GM06990 (cell line): ENCODE results near the gene GH1.

Source experiments
- DNase-seq: peaks from one replicate; pipeline ENCODE4 v3.0.0-alpha.2; 2011; ENCODE audit not compliant: insufficient read length; ENCODE audit errors: extremely low read depth
- H3K27me3 ChIP-seq: replicated peaks from 2 replicates; pipeline ENCODE4 v1.6.0; 2011; ENCODE audit warnings: low read length; ENCODE audit not compliant: control insufficient read depth, insufficient read depth
- H3K36me3 ChIP-seq: 2 replicates; pipeline ENCODE4 v1.5.1; 2011; ENCODE audit warnings: low read length; ENCODE audit not compliant: control insufficient read depth, insufficient read depth
- H3K4me3 ChIP-seq: replicated peaks from 2 replicates; pipeline ENCODE4 v1.5.1; 2011; ENCODE audit warnings: low read depth, mild to moderate bottlenecking, control low read depth, low read length
- TF ChIP-seq, protein P1 (sequence below): IDR thresholded peaks from 2 replicates; pipeline ENCODE4 v1.5.1; 2011; ENCODE audit warnings: low read length, control low read depth, mild to moderate bottlenecking, inconsistent platforms; ENCODE audit not compliant: insufficient read depth, poor library complexity, severe bottlenecking

Gene GH1

DNA sequence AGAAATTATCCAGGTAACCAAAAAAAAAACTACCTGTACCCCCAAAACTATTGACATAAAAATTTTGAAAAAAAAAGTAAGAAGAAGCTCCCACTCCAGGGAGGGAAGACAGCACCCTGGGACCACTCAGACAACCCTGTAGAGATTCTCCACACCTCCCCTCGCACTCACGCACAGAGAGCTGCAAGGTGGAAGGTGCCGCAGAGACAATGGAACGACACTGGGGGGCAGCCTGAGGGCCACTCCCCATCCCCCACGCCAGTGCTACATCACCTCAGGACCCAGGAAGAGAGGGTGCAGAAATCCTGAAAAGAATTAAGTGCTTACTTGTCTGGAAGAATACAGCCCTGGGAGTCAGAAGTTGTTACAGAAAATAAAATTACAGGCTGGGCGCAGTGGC is 18.7 kb upstream of the GH1 start:
- DNase-seq = no peak
- TF ChIP-seq, protein P1, sequence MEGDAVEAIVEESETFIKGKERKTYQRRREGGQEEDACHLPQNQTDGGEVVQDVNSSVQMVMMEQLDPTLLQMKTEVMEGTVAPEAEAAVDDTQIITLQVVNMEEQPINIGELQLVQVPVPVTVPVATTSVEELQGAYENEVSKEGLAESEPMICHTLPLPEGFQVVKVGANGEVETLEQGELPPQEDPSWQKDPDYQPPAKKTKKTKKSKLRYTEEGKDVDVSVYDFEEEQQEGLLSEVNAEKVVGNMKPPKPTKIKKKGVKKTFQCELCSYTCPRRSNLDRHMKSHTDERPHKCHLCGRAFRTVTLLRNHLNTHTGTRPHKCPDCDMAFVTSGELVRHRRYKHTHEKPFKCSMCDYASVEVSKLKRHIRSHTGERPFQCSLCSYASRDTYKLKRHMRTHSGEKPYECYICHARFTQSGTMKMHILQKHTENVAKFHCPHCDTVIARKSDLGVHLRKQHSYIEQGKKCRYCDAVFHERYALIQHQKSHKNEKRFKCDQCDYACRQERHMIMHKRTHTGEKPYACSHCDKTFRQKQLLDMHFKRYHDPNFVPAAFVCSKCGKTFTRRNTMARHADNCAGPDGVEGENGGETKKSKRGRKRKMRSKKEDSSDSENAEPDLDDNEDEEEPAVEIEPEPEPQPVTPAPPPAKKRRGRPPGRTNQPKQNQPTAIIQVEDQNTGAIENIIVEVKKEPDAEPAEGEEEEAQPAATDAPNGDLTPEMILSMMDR = no peak
- no peak overlapping the region for H3K4me3 ChIP-seq
- H3K36me3 ChIP-seq = no peaks in the 10 kb centered on the region
- H3K27me3 ChIP-seq = no peaks in the 10 kb centered on the region

DNA sequence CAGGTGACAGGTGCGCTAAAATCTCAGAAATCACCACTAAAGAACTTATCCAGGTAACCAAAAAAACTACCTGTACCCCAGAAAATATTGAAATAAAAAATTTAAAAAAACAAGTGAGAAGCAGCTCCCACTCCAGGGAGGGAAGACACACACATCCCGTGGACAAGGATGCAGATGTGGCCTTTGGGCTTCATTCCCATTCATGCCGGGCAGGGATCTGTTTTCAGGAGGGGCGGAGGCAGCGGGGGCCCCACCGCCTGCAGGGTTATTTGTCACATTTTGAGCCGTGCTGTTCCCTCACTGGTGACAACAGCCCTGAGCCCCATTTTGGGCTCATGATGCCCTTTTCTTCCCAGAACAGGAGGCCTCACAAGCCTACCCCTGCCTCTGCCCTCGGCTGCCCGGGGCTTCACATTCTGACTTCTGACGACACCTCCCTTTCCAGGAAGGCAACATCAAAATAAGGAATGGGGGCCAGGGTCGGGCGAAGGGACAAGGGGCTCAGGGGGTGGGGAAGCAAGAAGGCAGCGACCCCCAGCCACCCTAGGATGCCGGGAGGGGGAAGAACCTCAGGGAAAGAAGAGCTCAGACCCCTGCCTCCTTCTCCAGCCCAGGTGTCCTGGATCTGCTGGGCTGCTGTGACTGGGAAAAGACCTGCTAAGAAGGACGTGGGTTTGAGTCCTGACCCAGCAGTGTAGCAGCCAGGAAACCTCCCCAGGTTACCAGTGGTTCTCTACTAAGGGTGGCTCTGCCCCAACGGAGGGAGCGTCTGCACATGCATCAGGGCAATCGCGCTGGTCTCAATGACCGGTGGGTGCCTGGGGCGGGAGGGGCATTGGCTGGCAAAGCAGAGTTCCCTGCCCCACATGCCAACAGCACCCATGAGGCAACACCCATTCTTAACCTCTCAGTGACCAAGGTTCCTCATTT is 15.8 kb upstream of the GH1 start:
- TF ChIP-seq, protein P1 = no peak
- Histone ChIP-seq H3K4me3 (no peak overlapping the region), H3K27me3 (no peaks in the 10 kb centered on the region), H3K36me3 (peaks cover 13% of the 10 kb centered on the region)
- DNase-seq = no peak

DNA sequence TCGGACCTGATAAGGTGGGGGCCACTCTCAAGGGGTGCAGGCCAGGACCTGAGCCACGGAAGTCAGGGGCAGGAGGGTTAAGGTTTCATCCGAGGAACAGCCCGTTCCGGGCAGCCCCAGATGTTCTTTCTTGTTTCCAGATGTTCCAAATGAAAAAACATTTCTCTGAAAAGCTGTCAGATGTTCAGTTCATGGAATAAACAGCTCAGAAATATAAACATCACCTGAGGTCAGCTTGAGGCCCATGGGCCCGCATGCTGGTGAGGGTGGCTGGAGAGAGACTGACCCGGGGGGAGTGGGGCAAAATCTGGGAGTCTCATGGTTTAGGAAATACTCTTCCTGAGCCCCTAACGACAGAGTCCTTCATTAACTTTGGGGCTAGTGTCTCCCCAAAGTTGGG is 15.0 kb upstream of the GH1 start:
- Histone ChIP-seq H3K27me3 (no peaks in the 10 kb centered on the region), H3K4me3 (no peak overlapping the region), H3K36me3 (peaks cover 20% of the 10 kb centered on the region)
- DNase-seq = no peak
- TF ChIP-seq, protein P1 = no peak

DNA sequence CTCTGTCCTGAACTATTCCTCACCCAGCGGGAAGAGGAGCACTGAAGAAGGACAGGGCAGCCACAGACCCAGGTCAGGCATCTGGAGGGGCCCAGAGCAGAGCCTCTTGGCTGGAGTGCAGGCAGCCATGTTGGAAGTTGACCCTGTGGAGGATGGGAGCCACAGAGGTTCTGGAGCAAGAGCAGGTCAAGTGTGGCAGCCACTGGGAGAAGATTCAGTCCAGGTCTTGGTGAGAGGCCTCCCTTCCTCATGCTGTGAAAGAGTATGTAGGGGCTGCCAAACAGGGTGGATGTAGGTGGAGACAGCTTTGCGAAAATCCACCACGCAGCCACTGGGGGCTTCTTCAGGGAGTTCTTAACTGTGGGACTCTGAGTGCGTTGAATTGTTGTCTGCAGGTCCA is 14.1 kb upstream of the GH1 start:
- H3K36me3 ChIP-seq = peaks cover 27% of the 10 kb centered on the region
- no peaks in the 10 kb centered on the region for H3K27me3 ChIP-seq
- peak overlapping the region; percentile 99 for H3K4me3 ChIP-seq
- DNase-seq = no peak
- TF ChIP-seq, protein P1 = no peak

DNA sequence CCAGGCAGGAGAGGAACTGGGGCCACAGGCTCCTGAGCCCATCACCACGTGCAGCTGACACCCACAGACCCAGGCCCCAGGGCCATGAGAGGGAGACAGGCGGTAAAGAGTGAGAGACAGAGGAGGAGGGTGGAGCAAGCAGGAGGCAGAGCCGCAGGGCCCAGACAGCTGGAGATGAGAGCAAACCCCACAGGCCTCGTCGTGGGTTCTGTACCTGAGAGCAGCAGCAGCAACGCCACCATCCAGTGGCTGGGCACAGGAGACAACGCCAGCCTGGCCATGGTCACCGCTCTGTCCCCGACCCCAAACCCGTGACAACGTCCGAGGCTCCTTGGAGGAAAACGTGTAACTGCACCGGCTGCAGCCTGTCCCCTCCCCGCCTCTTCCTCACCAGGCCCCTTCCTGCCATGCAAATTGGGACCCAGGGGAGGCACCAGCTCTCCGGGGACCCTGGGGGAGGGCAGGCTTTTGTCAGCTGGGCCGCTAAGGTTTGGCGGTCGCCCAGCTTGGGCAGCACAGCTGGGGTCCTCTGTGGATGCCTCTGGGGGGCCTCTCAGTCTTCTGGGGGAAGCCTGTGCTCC is 13.4 kb upstream of the GH1 start, which contains the start of gene CD79B:
CD79B (minus strand) TSS at position 351 of the 581 bp plus-strand sequence; CDS start at position 281, 70 bp downstream.
- Histone ChIP-seq H3K27me3 (no peaks in the 10 kb centered on the region), H3K4me3 (peak within 1 kb of the TSS; percentile 99), H3K36me3 (peaks cover 27% of the 10 kb centered on the region)
- TF ChIP-seq, protein P1 = no peak
- peak; percentile 86 for DNase-seq
